Colonic mucosa (tissue), 4 donors: ENCODE data around the gene CHMP5. TPM values are rescaled to one million over a fixed set of nuclear protein-coding genes. Genes with fewer than 3 reads are reported as not detected.

ENCODE experiments used
- DNase-seq: peaks from one replicate; pipeline ENCODE4 v3.0.0-alpha.2; 2020
- H3K27ac ChIP-seq: fragments of 200-600 bp; one replicate; pipeline ENCODE4 v1.8.0; 2021
- H3K27me3 ChIP-seq: fragments of 200-600 bp; one replicate; pipeline ENCODE4 v1.8.0; 2021
- H3K36me3 ChIP-seq: fragments of 200-600 bp; one replicate; pipeline ENCODE4 v1.8.0; 2021
- H3K4me1 ChIP-seq: fragments of 200-600 bp; one replicate; pipeline ENCODE4 v1.8.0; 2021; ENCODE audit warnings: mild to moderate bottlenecking
- H3K4me3 ChIP-seq: fragments of 200-600 bp; one replicate; pipeline ENCODE4 v1.8.0; 2021
- H3K9ac ChIP-seq, 2 donors: one replicate each; pipeline ENCODE4 v1.7.0; 2013; ENCODE audit warnings: control low read depth in 2 of 2, low read depth in 2 of 2, low read length in 2 of 2
- H3K9me3 ChIP-seq: fragments of 200-600 bp; one replicate; pipeline ENCODE4 v1.8.0; 2021
- intact Hi-C: fragments of 100-400 bp; cut with DNase I; formaldehyde crosslinking; loops from one replicate; pipeline ENCODE4 v1.14.1; 2022
- total RNA-seq, 2 donors: library from RNA; stranded (reverse); fragmentation: NEBNext Ultra II Directional in 1 of 2; extraction: Animal tissue kit (Norgen Biotek cat#: 25700) in 1 of 2; gene quantifications; one replicate each; pipeline ENCODE4 v1.2.1, GENCODE V29; 2021
- TF ChIP-seq, protein P1 (sequence below): fragments of 200-600 bp; IDR thresholded peaks from one replicate; pipeline ENCODE4 v1.8.0; 2022; ENCODE audit warnings: antibody characterized with exemption, mild to moderate bottlenecking
- donor health status: healthy.
- donor health status: DM: no; HTN: no; CAD: no.
- donor health status: DM: no; HTN: no; CAD: no.

Gene CHMP5
- total RNA-seq, 2 donors from 2014 or later = 60.3 to 97.0 TPM

DNA sequence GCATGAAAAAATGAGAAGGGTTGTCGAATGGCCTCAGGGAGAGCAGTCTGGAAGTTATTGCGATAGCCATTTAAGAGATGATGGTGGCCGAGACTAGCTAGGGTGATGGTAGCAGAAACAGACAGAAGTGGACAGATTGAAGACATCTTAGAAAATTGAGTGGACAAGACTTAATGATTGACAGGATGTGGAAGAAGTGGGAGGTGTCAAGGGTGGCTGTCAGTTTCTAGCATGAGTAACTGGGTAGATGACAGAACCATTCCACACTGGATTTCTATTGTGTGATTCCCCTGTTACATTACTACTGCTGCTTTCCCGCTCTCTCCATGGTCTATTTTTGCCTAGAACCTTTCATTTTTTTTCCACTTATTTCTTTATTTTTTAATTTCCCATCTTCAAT is 12.6 kb downstream of the CHMP5 start:
- TF ChIP-seq, protein P1, sequence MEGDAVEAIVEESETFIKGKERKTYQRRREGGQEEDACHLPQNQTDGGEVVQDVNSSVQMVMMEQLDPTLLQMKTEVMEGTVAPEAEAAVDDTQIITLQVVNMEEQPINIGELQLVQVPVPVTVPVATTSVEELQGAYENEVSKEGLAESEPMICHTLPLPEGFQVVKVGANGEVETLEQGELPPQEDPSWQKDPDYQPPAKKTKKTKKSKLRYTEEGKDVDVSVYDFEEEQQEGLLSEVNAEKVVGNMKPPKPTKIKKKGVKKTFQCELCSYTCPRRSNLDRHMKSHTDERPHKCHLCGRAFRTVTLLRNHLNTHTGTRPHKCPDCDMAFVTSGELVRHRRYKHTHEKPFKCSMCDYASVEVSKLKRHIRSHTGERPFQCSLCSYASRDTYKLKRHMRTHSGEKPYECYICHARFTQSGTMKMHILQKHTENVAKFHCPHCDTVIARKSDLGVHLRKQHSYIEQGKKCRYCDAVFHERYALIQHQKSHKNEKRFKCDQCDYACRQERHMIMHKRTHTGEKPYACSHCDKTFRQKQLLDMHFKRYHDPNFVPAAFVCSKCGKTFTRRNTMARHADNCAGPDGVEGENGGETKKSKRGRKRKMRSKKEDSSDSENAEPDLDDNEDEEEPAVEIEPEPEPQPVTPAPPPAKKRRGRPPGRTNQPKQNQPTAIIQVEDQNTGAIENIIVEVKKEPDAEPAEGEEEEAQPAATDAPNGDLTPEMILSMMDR = no peak
- Histone ChIP-seq H3K27me3 (no peaks in the 10 kb centered on the region), H3K9me3 (no peaks in the 10 kb centered on the region), H3K27ac (no peak overlapping the region), H3K9ac (no peak overlapping the region), H3K36me3 (peaks cover 29% of the 10 kb centered on the region), H3K4me3 (no peak overlapping the region), H3K4me1 (no peaks in the 10 kb centered on the region)
- intact Hi-C loops = no loop called here
- DNase-seq = no peak

DNA sequence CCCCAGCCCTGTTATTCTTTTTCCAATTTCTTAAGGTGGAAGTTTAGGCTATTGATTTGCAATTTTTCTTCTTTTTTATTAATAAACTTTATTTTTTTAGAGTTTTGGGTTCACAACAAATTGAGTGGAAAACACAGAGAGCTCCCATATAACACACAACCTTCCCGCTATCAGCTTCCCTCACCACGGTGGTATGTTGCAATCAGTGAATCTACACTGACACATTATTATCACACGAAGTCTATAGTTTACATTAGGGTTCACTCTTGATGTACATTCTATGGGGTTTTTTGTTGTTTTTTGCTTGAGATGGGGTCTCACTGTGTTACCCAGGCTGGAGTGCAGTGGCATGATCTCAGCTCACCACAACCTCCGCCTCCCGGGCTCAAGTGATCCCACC is 20.7 kb downstream of the CHMP5 start:
- no peak for DNase-seq
- no peak overlapping the region for H3K4me3 ChIP-seq
- H3K9me3 ChIP-seq = no peaks in the 10 kb centered on the region
- H3K27ac ChIP-seq = no peak overlapping the region
- intact Hi-C loops = loop anchor here (5.0 kb wide), 1 partner anchor 177 kb away; no protein-coding TSS in a partner anchor
- H3K27me3 ChIP-seq = no peaks in the 10 kb centered on the region
- H3K36me3 ChIP-seq = no peaks in the 10 kb centered on the region
- no peaks in the 10 kb centered on the region for H3K4me1 ChIP-seq
- no peak overlapping the region for H3K9ac ChIP-seq
- TF ChIP-seq, protein P1 = no peak

DNA sequence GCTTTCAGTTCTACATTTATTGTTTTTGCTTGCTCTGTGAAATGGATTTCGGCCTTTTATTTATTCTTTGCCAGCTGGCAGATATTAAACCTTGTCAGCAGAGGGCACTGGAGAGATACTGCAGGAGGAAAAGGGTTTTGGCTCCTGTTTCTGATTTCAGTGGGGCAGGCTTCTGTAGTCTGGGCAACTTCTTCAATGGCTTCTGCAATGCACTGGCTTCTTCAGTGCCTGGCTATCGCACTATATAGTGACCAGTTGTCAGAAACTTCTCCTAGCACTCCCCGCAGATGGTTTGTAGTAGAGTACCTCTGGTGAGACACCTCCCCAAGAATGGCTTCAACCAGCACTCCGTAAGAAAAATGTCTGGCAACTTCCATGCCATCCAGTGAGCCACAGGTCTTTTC is 22.2 kb downstream of the CHMP5 start:
- no peak overlapping the region for H3K9ac ChIP-seq
- no peak overlapping the region for H3K4me3 ChIP-seq
- no peaks in the 10 kb centered on the region for H3K36me3 ChIP-seq
- TF ChIP-seq, protein P1 = peak; percentile 65
- DNase-seq = peak; percentile 69
- intact Hi-C loops = loop anchor here (5.0 kb wide), 1 partner anchor 175 kb away; no protein-coding TSS in a partner anchor
- H3K27ac ChIP-seq = no peak overlapping the region
- no peaks in the 10 kb centered on the region for H3K27me3 ChIP-seq
- no peaks in the 10 kb centered on the region for H3K9me3 ChIP-seq
- peaks cover 5% of the 10 kb centered on the region for H3K4me1 ChIP-seq

DNA sequence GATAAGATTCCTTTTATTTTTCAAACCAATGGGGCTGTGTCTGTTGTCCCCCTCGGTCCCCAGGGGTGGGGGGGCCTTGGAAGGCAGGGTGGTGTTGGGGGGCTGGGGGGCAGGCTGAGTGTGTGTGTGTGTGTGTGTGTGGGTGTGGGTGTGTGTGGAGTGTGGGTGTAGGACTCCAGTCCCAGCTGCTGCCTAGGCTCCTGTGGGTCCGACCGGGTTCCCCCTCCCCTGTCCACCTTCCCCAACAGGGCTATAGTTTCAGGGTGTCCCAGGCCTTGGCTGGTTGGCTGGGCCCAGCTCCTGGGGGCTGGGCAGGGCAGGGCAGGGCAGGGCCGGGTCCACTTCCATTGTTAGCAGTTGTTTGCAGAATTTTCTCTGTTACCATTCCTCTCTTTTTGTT is 23.4 kb downstream of the CHMP5 start:
- H3K4me3 ChIP-seq = no peak overlapping the region
- H3K36me3 ChIP-seq = no peaks in the 10 kb centered on the region
- no peak overlapping the region for H3K9ac ChIP-seq
- H3K27ac ChIP-seq = no peak overlapping the region
- peaks cover 7% of the 10 kb centered on the region for H3K4me1 ChIP-seq
- TF ChIP-seq, protein P1 = no peak
- H3K9me3 ChIP-seq = no peaks in the 10 kb centered on the region
- no peak for DNase-seq
- H3K27me3 ChIP-seq = no peaks in the 10 kb centered on the region
- intact Hi-C loops = loop anchor here (5.0 kb wide), 1 partner anchor 174 kb away; no protein-coding TSS in a partner anchor

DNA sequence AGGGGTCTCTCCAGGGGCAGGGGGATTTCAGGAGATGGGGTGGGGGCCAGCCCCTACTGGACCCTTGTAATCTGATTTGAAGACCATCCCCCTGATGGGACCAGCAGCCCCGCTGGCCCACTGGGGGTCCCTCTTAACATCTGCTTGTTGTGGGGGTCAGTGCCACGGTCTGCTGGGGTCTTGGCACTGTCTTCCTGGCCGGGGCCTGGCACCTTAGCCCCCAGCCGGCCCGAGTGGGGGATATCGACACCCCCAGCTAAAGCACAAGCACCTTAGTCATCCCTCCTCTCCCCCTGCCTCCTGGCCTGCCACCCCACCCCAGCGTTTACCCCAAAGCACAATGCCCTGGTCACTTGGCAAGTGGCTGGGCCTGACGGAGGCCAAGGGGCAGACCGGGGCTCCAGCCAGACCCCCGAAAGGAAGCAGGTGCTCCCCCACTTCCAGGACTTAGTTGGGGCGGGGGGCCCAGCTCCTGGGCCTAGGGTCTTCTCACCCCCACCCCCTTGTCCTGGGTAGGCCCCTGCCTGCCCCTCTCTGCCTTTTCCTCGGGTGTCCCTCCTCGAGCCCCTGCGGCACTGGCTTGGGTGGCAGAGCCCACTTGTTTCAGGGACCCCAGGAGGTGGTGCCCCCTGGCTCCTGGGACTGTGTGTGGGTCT is 24.1 kb downstream of the CHMP5 start:
- no peak overlapping the region for H3K4me3 ChIP-seq
- intact Hi-C loops = loop anchor here (5.0 kb wide), 1 partner anchor 173 kb away; no protein-coding TSS in a partner anchor
- peak overlapping the region in 1 of 2 donors; percentile 96 for H3K9ac ChIP-seq
- TF ChIP-seq, protein P1 = no peak
- peak overlapping the region; percentile 97 for H3K27ac ChIP-seq
- H3K36me3 ChIP-seq = no peaks in the 10 kb centered on the region
- DNase-seq = no peak
- peaks cover 7% of the 10 kb centered on the region for H3K4me1 ChIP-seq
- H3K9me3 ChIP-seq = no peaks in the 10 kb centered on the region
- no peaks in the 10 kb centered on the region for H3K27me3 ChIP-seq
